ENCODE results near the gene CD276.

Gene CD276

DNA sequence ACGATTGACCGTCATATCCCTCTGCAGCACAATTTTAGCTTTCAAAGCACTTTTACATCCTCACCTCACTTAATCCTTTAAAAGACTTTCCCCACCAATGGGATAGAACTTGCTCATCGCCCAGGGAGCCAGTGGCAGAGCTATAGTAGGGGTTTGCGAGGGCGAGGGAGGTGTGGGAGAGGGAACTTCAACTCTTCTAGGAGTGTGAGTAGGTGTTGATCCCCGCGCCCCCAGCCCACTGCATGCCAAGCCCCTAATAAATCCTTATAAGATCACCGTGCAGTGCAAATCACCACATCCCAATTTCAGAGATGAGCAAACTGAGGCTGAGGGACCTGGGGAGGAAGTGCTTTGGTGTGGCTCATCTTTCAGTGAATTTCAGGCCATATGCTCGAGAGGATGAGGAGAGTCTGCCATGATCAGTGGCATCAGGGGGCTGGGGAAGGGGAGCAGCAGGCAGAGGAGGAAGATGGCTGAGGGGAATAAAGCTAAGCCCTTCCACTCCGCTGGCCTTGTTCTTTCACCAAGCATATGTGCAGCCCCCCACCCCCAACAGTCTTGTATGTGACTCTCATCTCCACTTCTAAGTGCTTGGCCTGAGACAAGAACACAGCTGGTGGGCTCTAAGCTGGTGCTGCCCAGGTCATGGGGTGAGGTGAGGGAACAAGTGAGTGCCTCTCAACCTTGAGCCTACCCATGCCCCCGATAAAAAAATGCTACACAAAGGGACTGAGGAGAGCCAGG lies 63.8 kb downstream of the CD276 start:
- Histone ChIP-seq H3K9ac (ENCODE audit: low read length) (no peak overlapping the region), H3K4me3 (ENCODE audit: low read depth, low read length) (no peak overlapping the region), H3K4me1 (ENCODE audit: control insufficient read depth, insufficient read depth, low read length) (peaks cover 46% of the 10 kb centered on the region), H3K27ac (ENCODE audit: low read depth, low read length) (no peak overlapping the region), H3K9me3 (ENCODE audit: control insufficient read depth, insufficient read depth, low read depth, low read length) (no peaks in the 10 kb centered on the region), H3K27me3 (ENCODE audit: control insufficient read depth, insufficient read depth, low read length) (peaks cover 16% of the 10 kb centered on the region), H3K36me3 (ENCODE audit: control insufficient read depth, insufficient read depth, low read length) (no peaks in the 10 kb centered on the region)

DNA sequence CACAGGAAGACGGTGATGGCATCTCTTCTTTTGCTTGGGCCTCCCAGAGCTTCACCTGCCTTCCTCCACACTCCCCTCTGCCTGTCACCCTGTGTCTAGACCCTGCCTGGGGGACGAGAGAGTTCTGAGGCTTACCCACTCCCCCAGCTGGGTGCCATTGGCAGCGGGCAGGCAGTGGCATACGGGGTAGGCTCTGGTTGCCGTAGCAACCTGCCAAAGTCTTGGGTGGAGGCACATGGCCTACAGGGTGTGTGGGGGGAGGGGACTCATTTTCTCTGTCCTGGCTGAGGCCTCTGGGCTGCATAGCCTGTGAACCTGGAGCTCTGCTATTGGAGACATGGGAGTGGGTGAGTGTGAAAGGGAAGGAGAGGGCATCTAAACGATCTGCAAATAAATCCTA lies 64.5 kb downstream of the CD276 start:
- H3K27ac ChIP-seq (ENCODE audit: low read depth, low read length) = no peak overlapping the region
- H3K4me1 ChIP-seq (ENCODE audit: control insufficient read depth, insufficient read depth, low read length) = peaks cover 48% of the 10 kb centered on the region
- no peaks in the 10 kb centered on the region for H3K9me3 ChIP-seq (ENCODE audit: control insufficient read depth, insufficient read depth, low read depth, low read length)
- no peak overlapping the region for H3K4me3 ChIP-seq (ENCODE audit: low read depth, low read length)
- H3K9ac ChIP-seq (ENCODE audit: low read length) = no peak overlapping the region
- H3K27me3 ChIP-seq (ENCODE audit: control insufficient read depth, insufficient read depth, low read length) = peaks cover 21% of the 10 kb centered on the region
- H3K36me3 ChIP-seq (ENCODE audit: control insufficient read depth, insufficient read depth, low read length) = no peaks in the 10 kb centered on the region

DNA sequence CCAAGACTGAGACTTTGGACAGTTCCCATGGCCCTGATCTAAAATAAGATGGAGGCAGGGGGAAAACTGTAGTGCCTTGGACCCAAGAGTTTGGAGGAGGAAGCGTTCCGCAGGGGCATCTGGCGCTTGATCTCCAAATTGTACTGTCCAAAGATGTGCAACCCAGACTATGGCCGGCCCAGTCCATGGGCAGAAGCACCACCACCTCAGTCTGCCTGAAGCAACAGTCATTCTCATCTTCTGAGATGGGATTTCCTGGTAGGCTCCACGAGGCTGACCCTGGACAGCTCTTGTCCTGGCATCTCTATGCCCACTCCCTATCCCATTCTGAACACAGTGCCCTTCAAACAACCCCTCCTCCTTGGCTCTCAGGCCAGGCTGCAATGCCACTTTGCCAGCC lies 65.3 kb downstream of the CD276 start:
- Histone ChIP-seq H3K27me3 (ENCODE audit: control insufficient read depth, insufficient read depth, low read length) (peaks cover 22% of the 10 kb centered on the region), H3K36me3 (ENCODE audit: control insufficient read depth, insufficient read depth, low read length) (no peaks in the 10 kb centered on the region), H3K4me3 (ENCODE audit: low read depth, low read length) (no peak overlapping the region)

GRCh38 chr15:73749971-73750370 lies 65.8 kb downstream of the CD276 start:
- Histone ChIP-seq H3K9ac (ENCODE audit: low read length) (no peak overlapping the region), H3K27ac (ENCODE audit: low read depth, low read length) (no peak overlapping the region), H3K4me1 (ENCODE audit: control insufficient read depth, insufficient read depth, low read length) (peaks cover 46% of the 10 kb centered on the region), H3K9me3 (ENCODE audit: control insufficient read depth, insufficient read depth, low read depth, low read length) (no peaks in the 10 kb centered on the region), H3K36me3 (ENCODE audit: control insufficient read depth, insufficient read depth, low read length) (no peaks in the 10 kb centered on the region), H3K4me3 (ENCODE audit: low read depth, low read length) (no peak overlapping the region), H3K27me3 (ENCODE audit: control insufficient read depth, insufficient read depth, low read length) (peaks cover 22% of the 10 kb centered on the region)

More for the DNA sequence above, 65.3 kb downstream of the CD276 start:
- H3K27ac ChIP-seq (ENCODE audit: low read depth, low read length) = no peak overlapping the region
- no peak overlapping the region for H3K9ac ChIP-seq (ENCODE audit: low read length)
- no peaks in the 10 kb centered on the region for H3K9me3 ChIP-seq (ENCODE audit: control insufficient read depth, insufficient read depth, low read depth, low read length)
- H3K4me1 ChIP-seq (ENCODE audit: control insufficient read depth, insufficient read depth, low read length) = peaks cover 48% of the 10 kb centered on the region

DNA sequence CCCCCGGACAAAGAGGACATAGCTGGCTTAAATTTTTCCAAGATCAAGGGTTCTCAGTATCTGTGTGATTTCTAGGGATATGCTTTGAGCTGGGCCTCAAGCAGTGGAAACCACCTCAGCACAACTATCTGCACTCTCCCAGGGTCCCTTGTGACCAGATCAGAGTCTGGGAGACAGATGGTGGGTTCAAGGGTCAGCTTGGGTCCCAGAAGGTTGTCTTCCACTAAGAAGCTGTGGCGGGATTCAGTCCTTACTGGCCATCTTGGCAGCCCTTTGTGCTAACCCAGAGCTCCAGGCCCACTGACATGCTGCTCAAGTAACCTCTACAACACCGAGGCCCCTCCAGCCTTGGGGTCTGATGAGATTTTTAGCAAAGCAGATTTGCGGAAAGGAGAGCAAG lies 66.3 kb downstream of the CD276 start:
- H3K4me3 ChIP-seq (ENCODE audit: low read depth, low read length) = no peak overlapping the region
- H3K9me3 ChIP-seq (ENCODE audit: control insufficient read depth, insufficient read depth, low read depth, low read length) = no peaks in the 10 kb centered on the region
- H3K27me3 ChIP-seq (ENCODE audit: control insufficient read depth, insufficient read depth, low read length) = peaks cover 22% of the 10 kb centered on the region
- H3K9ac ChIP-seq (ENCODE audit: low read length) = no peak overlapping the region
- H3K36me3 ChIP-seq (ENCODE audit: control insufficient read depth, insufficient read depth, low read length) = no peaks in the 10 kb centered on the region
- H3K4me1 ChIP-seq (ENCODE audit: control insufficient read depth, insufficient read depth, low read length) = peaks cover 42% of the 10 kb centered on the region
- no peak overlapping the region for H3K27ac ChIP-seq (ENCODE audit: low read depth, low read length)

DNA sequence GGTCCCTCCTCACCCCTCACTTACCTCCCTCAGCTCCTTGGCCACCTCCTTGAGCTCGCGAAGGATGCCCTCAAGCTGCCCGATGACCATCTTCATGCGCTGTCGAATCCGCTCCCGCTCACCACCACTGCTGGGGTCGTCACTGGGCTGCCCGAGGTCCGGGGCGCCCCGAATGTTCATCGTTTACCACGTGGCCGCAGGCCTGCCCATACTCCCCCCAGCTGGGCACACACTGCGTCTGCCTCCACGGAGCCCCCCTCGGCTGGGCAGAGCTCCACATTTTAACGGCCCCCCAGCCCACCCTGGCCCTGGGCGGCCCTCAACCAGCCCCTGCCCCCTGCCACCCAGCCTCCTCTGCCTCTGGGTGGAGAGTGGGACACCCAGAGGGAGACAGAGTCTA lies 66.8 kb downstream of the CD276 start:
- Histone ChIP-seq H3K27ac (ENCODE audit: low read depth, low read length) (no peak overlapping the region), H3K36me3 (ENCODE audit: control insufficient read depth, insufficient read depth, low read length) (no peaks in the 10 kb centered on the region), H3K4me1 (ENCODE audit: control insufficient read depth, insufficient read depth, low read length) (peaks cover 42% of the 10 kb centered on the region), H3K4me3 (ENCODE audit: low read depth, low read length) (no peak overlapping the region; the same call in 1 of the 2 replicates), H3K9me3 (ENCODE audit: control insufficient read depth, insufficient read depth, low read depth, low read length) (no peaks in the 10 kb centered on the region), H3K9ac (ENCODE audit: low read length) (no peak overlapping the region), H3K27me3 (ENCODE audit: control insufficient read depth, insufficient read depth, low read length) (peaks cover 22% of the 10 kb centered on the region)

GRCh38 chr15:73751511-73751898 lies 67.3 kb downstream of the CD276 start:
- H3K9me3 ChIP-seq (ENCODE audit: control insufficient read depth, insufficient read depth, low read depth, low read length) = no peaks in the 10 kb centered on the region
- H3K9ac ChIP-seq (ENCODE audit: low read length) = no peak overlapping the region
- H3K4me3 ChIP-seq (ENCODE audit: low read depth, low read length) = peak overlapping the region; percentile 56
- peaks cover 22% of the 10 kb centered on the region for H3K27me3 ChIP-seq (ENCODE audit: control insufficient read depth, insufficient read depth, low read length)
- no peaks in the 10 kb centered on the region for H3K36me3 ChIP-seq (ENCODE audit: control insufficient read depth, insufficient read depth, low read length)
- peaks cover 37% of the 10 kb centered on the region for H3K4me1 ChIP-seq (ENCODE audit: control insufficient read depth, insufficient read depth, low read length)
- H3K27ac ChIP-seq (ENCODE audit: low read depth, low read length) = no peak overlapping the region

- Histone ChIP-seq H3K27ac (ENCODE audit: low read depth, low read length) (no peak overlapping the region), H3K9me3 (ENCODE audit: control insufficient read depth, insufficient read depth, low read depth, low read length) (no peaks in the 10 kb centered on the region), H3K9ac (ENCODE audit: low read length) (peak overlapping the region; percentile 0), H3K27me3 (ENCODE audit: control insufficient read depth, insufficient read depth, low read length) (peaks cover 22% of the 10 kb centered on the region), H3K4me1 (ENCODE audit: control insufficient read depth, insufficient read depth, low read length) (peaks cover 30% of the 10 kb centered on the region), H3K4me3 (ENCODE audit: low read depth, low read length) (peak overlapping the region; percentile 56), H3K36me3 (ENCODE audit: control insufficient read depth, insufficient read depth, low read length) (no peaks in the 10 kb centered on the region)
These were observed 68.0 kb downstream of the CD276 start for GRCh38 chr15:73751899-73752805.

- Histone ChIP-seq H3K9me3 (ENCODE audit: control insufficient read depth, insufficient read depth, low read depth, low read length) (no peaks in the 10 kb centered on the region), H3K27ac (ENCODE audit: low read depth, low read length) (no peak overlapping the region), H3K9ac (ENCODE audit: low read length) (peak overlapping the region; percentile 0), H3K27me3 (ENCODE audit: control insufficient read depth, insufficient read depth, low read length) (peaks cover 22% of the 10 kb centered on the region), H3K36me3 (ENCODE audit: control insufficient read depth, insufficient read depth, low read length) (no peaks in the 10 kb centered on the region), H3K4me3 (ENCODE audit: low read depth, low read length) (peak overlapping the region; percentile 56), H3K4me1 (ENCODE audit: control insufficient read depth, insufficient read depth, low read length) (peaks cover 28% of the 10 kb centered on the region)
These were observed 68.6 kb downstream of the CD276 start for GRCh38 chr15:73752806-73753193.

DNA sequence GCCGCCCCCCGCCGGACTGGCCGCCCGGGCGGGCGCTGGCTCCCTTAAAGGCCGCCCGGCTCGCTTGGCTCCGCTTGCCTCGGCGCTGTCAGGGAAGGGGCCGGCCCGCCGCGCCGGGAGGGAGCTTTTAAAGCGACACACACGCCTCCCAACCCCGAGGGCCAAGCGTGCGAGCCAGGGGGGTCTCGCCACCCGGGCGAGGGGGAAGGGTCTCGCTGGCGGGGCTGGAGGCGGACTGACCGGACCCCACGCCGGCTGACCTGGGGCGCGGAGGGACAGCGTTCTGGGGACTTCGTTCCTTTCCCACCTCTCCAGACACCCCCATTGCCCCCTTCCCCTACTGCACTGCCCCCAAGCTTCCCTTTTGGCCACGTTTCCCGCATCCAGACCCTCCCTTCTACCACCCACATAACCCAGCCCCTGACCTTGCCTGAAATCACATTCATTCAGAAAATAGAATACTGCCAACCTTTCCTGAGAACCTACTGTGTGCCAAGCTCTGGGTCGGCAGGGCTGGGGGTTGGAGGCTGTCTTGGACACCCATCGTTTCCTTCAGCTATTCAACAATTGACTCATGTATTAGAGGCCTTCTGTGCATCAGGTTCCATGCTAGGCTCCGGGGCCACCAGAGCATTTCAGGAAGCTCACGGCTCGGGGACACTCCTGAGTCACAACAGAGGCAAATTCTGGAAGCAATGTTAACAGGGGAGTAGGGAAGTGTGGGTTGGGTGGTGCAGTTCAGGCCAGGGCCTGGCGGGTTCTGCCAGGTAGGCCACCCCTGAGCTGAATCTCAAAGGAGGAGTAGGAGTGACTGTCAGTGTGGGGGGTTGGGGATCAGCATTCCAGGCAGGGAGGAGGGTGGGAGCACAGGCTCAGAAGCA lies 69.3 kb downstream of the CD276 start, which contains the start of gene INSYN1:
INSYN1 (minus strand) TSS at position 102 of the 881 bp plus-strand sequence. CDS start 2,221 bp downstream, outside the sequence.
- Histone ChIP-seq H3K4me3 (ENCODE audit: low read depth, low read length) (peak within 1 kb of the TSS; percentile 56), H3K27ac (ENCODE audit: low read depth, low read length) (no peak within 1 kb of the TSS), H3K9me3 (ENCODE audit: control insufficient read depth, insufficient read depth, low read depth, low read length) (no peaks in the 10 kb centered on the region), H3K4me1 (ENCODE audit: control insufficient read depth, insufficient read depth, low read length) (peaks cover 28% of the 10 kb centered on the region), H3K27me3 (ENCODE audit: control insufficient read depth, insufficient read depth, low read length) (peaks cover 22% of the 10 kb centered on the region), H3K36me3 (ENCODE audit: control insufficient read depth, insufficient read depth, low read length) (no peaks in the 10 kb centered on the region), H3K9ac (ENCODE audit: low read length) (peak within 1 kb of the TSS; percentile 0)
